C4-2B (cell line): ENCODE results near the gene VSTM1.

Source experiments
- CTCF ChIP-seq: fragments of 450-650 bp; conservative IDR thresholded peaks from 2 replicates; pipeline ENCODE4 v1.5.1; 2017; ENCODE audit warnings: mild to moderate bottlenecking
- ZFX ChIP-seq: fragments of 450-650 bp; IDR thresholded peaks from 2 replicates; pipeline ENCODE4 v1.6.1; 2017

- no peak for TF ChIP-seq CTCF
- no peak for TF ChIP-seq ZFX
These were observed 23.7 kb downstream of the VSTM1 start for GRCh38 chr19:54040003-54040402.
